OCI-M2 (cell line): Measurements from ENCODE around the gene PPIL4.
"Not testable (repeated sequence)": the region's sequence is repeated elsewhere in the genome, so short reads cannot be mapped to it uniquely, and the experiment has no call there.

Source experiments
- DNase-seq: peaks from one replicate; lab custom pipeline; 2025; ENCODE audit not compliant: unreplicated experiment; lab: John Stamatoyannopoulos, UW

The PPIL4 gene

DNA sequence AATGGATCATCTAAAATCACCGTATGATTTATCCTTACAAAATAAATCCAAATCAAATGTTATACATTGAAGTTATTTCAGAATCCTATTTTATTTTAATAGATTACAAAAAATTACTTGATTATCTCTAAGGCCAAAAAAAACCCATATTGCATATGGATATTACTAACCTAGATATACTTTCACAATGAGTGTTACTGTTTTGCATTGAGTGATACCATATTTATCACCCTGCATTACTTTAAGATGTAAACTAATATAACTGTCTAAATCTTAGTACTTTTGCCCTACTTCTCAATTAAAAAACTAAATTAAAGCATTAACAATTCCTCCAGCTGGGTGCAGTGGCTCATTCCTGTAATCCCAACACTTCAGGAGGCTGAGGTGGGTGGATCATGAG, 11.1 kb downstream of the PPIL4 start:
- DNase-seq, result no peak

DNA sequence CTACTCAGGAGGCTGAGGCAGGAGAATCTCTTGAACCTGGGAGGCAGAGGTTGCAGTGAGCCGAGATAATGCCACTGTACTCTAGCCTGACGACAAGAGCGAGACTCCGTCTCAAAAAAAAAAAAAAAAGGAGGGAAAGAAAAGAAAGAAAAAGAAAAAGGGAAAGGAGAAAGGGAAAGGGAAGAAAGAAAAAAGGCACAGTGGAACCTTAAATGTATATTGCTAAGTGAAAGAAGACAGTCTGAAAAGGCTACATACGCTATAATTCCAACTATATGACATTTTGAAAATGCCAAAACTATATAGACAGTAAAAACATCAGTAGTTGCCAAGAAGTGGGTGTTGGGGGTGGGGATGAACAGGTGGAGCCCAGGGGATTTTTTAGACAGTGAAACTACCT, 16.2 kb downstream of the PPIL4 start:
- no peak for DNase-seq

DNA sequence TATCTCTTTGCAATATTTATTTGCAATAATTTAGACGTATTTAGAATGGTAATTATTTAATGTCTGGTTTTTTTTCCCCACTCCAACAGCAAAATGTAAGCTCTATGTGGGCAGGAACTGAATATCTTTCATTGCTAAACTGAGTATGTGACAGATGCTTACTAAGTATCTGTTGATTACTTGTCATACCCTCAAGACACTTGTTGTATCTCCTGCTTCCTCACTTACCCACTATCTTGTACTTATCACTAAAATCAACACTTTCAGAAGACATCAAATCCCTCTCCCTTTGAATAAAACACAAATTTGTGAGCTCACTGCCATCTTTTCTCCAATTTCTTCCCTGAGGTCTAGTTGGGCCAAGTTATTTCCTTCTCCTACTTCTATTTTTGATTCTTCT, 30.3 kb downstream of the PPIL4 start:
- no peak for DNase-seq

DNA sequence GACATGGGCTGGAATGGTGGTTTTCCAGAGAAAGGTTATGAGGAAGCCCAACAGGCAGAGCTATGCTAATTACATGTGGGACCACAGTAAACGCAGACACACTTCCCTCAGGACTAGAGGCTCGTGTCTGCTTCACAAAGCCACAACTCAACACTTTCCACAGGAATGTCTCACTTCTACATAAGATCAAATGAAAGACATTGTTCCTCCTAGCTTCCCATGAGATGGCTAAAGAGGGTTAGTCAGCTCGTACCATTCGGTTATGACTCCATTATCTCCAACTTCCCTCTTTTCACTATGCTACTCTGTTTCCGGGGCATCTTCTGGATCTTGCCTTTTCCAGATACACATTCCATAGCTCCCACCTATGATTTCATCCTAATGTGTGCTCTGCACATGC, 31.9 kb downstream of the PPIL4 start:
- no peak for DNase-seq

DNA sequence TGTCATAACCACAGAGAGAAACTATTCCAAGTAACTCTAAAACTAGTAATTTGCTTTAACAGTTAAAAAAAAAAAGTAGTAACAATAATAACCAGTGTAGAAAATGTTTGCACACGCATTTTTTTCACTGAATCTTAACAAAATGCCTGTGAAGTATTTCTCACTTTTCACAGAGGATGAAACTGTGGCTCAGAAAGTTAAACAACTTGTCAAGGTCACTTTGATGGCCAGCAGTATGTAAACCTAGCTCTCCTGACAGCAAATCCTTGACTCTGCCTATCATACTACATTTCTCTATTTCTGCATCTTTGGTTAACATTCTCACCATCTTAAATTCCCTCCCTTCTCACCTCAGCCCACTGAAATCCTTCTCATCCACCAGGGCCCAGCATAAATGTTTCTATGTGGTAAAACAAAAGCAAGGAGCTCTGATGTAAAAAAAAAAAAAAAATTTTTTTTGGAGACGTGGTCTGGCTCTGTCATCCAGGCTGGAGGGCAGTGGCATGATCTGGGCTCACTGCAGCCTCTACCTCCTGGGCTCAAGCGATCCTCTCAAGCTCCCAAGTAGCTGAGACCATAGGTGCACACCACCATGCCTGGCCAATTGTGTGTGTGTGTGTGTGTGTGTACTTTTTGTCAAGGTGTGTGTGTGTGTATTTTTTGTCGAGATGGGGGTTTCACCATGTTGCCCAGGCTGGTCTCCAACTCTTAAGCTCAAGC, 34.9 kb downstream of the PPIL4 start:
- no peak for DNase-seq

DNA sequence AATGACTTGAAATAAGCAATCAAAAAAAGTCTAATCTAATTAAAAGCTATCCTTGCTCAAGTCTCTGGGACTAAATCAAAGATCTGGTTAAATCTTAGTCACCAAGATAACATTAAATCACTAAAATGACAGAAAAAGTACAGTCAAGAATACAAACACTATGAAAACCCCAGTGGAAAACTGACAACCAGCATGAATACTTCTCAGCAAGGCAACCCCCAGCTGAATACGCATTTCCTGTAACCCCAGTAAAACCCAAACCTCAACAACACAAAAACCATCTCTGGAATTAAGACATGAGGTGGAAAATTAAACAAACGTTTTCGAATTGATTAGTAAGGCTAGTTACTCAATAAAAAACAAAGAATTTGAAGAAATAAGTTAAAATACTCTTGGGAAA, 37.4 kb downstream of the PPIL4 start:
- DNase-seq, result no peak

DNA sequence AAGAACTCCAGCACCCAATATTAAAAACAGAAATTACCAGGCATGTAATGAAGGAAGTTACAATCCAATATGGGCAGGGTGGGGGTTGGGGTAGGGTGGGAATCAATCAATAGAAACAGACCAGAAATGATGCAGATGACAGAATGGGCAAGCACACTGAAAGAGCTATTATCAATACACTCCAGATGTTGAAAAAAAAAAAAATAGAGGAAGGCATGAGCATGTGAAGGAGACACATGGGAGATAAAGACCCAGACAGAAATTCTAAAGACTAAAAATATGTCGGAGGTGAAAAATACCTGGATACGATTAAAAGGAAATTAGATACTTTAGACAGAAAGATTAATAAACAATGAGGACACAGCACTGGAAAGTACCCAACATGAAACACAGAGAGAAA, 42.0 kb downstream of the PPIL4 start:
- DNase-seq, result no peak

DNA sequence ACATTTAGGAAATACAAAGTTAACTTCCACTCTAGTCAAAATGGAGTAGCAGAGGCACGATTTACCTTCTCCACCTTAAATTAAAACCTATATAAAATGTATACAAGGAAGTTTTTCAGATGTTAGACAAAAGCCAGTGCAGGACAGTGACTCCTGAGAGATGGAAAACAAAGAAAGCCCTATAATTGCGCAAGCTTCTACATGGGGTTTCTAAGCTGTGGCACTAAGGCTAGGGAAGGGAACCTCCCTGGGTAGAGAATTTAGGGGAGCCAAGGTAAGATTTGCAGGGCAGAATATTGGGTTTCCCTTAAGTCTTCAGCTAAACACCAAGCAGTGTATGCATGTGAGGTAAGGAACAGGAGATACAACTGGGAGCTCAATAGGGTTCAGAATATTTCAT, 42.6 kb downstream of the PPIL4 start:
- no peak for DNase-seq

DNA sequence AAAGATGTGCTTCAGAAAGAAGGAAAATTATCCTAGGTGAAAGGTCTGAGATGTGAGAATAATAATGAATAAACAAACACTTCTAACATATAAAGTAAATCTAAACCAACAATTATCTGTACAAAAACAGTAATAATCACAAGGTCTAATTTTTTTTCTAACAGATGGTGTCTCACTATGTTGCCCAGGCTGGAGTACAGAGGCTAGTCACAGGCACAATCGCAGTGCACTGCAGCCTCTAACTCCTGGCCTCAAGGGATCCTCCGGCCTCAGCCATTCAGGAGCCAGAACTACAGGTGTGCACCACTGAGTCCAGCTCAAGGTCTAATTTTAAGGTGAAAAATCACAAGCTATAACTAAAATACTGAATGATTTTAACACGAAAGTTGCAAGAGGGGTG, 44.1 kb downstream of the PPIL4 start:
- DNase-seq, result no peak

DNA sequence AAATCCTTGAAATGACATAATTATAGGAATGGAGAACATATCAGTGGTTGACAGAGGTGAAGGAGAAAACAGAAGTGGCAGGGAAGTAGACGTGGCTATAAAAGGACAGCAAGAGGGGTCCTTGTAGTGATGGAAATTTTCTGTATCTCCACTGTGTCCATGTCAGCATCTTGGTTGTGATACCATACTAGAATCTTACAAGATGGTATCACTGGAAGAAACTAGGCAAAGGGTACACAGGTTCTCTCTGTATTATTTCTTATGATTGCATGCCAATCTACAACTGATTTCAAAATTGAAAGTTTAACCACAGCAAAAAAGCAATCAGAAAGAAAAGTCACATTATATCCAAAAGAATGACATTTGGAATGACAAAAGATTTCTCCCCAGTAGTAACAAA, 44.6 kb downstream of the PPIL4 start:
- no peak for DNase-seq

DNA sequence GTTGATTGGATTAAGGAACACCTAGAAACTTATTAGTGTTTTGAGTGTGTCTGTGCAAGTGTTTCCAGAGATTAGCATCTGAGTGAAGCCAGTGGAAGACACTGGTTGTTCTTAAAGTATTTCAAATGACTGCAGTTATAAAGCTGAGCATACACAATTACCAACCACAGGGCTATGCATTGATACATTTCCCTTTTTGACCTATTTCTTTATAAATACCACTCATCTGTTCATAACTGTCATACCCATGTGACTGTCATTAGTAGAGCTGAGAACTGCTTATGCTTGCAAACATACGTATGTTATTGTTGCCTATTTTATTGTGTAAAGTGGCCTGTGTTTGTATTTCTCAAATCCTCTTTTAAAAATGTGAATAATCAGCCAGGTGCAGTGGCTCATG, 45.7 kb downstream of the PPIL4 start:
- DNase-seq, result no peak

DNA sequence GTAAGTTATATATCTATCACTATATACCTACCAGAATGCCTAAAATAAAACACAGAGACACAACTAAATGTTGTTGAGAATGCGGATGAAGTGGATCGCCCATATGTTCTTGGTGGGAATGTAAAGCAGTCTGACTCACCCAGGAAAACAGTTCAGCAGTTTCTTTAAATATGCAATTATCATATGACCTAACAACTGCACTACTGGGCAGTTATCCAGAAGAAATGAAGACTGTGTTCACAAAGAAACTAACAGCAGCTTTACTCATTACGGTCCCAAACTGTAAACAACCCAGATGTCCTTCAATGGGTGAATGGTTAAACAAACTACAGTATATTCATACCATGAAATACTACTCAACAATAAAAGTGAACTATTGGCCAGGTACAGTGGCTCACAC, 46.8 kb downstream of the PPIL4 start:
- no peak for DNase-seq

DNA sequence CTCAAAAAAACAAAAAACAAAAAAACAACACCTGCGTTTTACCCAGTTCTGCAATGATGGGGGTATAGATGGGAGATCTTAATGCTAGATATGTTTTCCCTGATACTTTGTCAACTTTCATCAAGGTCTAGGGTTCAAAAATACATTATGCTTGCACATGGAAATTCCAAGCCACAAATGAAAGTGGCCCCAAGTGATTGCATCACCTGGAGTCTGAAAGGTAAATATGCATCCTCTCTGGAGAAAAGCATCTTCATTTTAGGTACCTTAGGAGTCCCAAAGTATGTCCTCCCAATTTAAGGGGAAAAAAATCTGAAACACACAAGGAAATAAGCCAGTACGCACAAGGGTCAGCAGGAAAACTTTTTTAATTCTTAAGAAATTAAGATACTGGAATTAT, 48.5 kb downstream of the PPIL4 start:
- no peak for DNase-seq

DNA sequence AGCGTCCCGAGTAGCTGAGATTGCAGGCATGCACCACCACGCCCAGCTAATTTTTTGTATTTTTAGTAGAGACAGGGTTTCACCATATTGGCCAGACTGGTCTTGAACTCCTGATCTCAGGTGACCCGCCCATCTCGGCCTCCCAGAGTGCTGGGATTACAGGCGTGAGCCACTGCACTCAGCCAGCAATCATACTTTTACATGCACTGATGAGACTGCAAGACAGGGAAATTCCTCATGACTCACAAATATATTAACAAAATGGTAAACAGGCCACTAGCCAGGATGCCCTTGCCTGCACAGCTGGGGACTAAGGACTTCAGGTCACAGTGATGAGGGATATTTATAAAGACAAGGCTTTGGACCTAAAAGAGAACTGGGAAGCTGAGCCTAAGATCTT, 49.2 kb downstream of the PPIL4 start:
- not testable (repeated sequence) for DNase-seq

DNA sequence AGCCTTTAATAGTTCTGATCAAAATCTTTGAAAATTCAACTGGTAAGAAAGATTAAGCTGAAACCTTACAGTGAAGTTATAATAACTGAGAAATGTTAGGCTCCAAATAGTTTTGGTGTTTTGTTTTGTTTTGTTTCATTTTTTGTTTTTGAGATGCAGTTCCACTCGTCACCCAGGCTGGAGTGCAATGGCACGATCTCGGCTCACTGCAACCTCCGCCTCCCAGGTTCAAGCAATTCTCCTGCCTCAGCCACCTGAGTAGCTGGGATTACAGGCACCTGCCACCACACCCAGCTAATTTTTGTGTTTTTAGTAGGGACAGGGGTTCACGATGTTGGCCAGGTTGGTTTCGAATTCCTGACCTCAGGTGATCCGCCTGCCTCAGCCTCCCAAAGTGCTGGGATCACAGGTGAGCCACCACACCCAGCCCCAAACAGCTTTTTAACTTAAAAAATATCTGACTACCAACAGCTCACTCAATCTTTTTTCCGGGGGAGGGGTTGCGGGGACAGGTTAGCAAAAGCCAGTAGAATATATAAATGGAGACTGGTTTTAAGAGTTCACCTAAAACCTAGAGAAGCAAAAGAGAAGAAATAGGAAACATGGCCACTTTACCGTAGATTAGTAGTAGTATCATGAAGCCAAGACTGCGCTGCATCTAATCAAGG, 50.4 kb downstream of the PPIL4 start:
- DNase-seq, result not testable (repeated sequence)

DNA sequence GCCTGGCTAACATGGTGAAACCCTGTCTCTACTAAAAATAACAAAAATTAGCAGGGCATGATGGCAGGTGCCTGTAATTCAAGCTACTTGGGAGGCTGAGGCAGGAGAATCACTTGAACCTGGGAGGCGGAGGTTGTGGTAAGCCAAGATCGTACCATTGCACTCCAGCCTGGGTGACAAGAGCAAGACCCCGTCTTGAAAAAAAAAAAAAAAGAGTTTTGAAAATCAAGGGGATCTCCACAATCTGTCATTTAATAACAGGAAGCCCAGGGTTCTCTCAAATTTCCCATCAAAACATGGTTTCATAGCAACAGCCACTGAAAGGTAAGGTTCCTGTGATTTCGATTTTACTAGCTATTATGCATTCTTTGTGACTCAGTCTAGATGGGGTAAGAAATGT, 51.0 kb downstream of the PPIL4 start:
- not testable (repeated sequence) for DNase-seq

DNA sequence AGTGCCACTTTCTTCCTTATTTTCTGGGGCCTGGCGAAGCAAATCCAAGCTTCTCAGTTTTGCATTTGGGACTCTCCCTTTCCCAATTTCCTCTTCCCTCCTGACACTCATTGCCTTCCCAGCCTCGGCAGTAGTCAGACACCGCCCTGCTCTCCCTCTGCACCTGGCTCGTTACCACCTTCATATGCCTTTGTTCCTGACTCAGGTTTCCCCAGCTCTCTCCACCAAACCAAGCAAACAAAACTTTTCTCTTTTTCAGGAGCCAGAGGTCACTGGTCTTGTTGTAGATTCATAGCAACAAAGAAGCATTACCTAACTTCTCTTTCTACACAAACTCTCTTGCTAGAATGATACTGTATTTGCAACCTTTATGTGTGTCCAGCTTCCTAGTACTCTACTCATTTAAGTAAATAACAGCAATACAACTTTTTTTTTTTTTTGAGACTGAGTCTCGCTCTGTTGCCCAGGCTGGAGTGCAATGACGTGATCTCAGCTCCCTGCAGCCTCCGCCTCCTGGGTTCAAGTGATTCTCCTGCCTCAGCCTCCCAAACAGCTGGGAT, 52.0 kb downstream of the PPIL4 start:
- no peak for DNase-seq

DNA sequence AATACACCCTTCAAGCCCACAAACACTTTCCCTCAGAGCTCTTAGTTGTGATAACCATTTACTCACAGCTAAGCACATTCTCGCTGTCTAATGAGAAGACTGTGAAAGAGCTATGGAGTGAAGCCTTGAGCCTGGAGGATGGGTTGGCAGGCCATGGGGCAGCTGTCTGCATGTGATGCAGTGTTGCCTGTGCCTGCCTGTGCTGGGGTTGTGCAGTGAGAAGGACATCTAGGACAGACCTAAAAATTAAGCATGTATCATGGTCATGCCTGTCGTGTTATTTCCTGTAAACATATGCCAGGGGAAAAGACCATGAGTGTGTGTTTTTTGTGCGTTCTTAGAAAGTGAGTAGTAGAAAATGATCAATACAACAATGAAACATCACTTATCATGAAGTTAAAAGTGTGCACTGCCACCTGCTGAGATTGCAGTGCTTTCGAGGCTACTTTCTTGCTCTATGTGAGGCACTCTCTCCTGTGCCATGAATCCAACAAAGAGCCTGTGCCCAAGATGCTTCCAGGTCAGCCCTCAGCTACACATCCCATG, 53.0 kb downstream of the PPIL4 start:
- DNase-seq, result no peak

DNA sequence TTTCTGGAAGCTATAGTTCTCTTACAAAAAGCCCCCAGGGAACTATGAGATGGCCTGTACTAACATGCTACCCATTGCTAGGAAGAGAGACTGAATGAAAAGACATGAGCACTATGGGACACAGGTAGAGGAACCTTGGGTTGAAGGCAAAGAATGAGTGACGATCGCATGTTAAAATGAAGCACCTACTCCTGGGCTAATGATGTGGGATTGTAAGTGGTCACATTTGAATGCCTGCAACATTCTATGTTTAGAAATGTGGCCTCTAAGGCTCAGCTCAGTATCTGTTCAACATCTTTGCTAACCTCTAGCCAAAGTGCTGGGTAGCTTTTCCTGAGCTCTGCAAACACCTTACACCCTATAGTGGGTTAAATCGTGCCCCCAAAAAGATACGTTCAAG, 55.9 kb downstream of the PPIL4 start:
- no peak for DNase-seq

DNA sequence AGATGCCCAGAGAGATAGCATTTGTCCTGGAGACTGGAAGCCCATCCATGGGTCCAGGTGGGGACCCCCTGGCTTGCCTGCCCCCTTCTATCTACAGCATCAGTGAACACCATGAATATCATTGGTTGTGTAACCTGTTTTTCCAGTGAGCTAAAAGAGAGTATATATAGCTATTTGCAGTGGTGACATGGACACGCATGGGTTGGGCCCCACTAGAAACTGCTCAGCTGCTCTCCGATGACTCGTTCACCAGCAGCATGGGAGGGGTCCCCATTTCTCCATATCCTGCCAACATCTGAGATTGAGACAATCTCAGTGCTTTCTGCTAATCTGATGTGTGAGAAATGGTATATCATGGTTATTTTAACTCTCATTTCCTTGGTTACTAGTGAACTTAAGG, 57.0 kb downstream of the PPIL4 start:
- DNase-seq, result no peak

DNA sequence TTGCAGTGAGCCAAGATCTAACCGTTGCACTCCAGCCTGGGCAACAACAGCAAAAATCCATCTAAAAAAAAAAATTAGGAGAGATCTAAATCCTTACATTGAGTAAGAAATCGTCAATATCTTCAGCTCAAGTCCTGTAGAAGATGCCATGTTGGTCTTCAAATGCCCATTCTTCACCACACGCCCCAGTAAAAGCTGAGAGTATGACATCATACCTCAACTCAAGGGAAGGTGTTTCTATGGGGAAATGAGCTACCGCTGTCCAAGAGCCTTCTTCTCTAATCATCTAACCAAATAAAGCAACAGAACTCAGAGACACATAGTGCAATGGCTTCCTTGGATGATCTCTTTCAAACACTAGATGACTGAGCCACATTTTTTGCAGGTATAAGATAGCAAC, 58.5 kb downstream of the PPIL4 start:
- no peak for DNase-seq
